ENCODE data around the gene ASL.
"Not testable (repeated sequence)": the region's sequence is repeated elsewhere in the genome, so short reads cannot be mapped to it uniquely, and the experiment has no call there.

ASL gene

DNA sequence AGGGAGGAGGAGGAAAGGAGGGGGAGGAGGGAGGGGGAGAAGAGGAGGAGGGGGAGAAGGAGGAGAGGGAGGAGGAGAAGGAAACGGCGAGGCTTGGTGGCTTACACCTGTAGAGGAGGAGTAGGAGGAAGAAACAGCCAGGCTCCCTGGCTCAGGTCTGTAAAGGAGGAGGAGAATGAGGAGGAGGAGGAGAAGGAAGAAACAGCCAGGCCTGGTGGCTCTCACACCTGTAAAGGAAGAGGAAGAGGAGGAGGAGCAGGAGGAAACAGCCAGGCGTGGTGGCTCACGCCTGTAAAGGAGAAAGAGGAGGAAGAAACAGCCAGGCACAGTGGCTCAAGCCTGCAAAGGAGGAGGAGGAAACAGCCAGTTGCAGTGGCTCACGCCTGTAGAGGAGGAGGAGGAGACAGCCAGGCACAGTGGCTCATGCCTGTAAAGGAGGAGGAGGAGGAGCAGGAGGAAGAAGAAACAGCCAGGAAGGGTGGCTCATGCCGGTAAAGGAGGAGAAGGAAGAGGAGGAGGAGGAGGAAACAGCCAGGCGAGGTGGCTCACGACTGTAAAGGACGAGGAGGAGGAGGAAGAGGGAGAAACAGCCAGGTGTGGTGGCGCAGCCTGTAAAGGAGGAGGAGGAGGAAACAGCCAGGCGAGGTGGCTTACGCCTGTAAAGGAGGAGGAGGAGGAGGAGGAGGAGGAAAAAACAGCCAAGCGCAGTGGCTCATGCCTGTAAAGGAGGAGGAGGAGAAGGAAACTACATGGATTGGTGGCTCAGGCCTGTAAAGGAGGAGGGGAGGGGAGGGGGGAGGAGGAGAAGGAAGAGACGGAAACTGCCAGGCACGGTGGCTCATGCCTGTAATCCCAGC is 24.2 kb downstream of the ASL start:
- no peak for TF ChIP-seq ZFX (IDR thresholded peaks at IDR 0.05; ENCODE audit: borderline replicate concordance)
- TF ChIP-seq, protein P1, sequence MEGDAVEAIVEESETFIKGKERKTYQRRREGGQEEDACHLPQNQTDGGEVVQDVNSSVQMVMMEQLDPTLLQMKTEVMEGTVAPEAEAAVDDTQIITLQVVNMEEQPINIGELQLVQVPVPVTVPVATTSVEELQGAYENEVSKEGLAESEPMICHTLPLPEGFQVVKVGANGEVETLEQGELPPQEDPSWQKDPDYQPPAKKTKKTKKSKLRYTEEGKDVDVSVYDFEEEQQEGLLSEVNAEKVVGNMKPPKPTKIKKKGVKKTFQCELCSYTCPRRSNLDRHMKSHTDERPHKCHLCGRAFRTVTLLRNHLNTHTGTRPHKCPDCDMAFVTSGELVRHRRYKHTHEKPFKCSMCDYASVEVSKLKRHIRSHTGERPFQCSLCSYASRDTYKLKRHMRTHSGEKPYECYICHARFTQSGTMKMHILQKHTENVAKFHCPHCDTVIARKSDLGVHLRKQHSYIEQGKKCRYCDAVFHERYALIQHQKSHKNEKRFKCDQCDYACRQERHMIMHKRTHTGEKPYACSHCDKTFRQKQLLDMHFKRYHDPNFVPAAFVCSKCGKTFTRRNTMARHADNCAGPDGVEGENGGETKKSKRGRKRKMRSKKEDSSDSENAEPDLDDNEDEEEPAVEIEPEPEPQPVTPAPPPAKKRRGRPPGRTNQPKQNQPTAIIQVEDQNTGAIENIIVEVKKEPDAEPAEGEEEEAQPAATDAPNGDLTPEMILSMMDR (IDR thresholded peaks at IDR 0.05): no peak
- H3K27ac ChIP-seq: peak overlapping the region; percentile 100

DNA sequence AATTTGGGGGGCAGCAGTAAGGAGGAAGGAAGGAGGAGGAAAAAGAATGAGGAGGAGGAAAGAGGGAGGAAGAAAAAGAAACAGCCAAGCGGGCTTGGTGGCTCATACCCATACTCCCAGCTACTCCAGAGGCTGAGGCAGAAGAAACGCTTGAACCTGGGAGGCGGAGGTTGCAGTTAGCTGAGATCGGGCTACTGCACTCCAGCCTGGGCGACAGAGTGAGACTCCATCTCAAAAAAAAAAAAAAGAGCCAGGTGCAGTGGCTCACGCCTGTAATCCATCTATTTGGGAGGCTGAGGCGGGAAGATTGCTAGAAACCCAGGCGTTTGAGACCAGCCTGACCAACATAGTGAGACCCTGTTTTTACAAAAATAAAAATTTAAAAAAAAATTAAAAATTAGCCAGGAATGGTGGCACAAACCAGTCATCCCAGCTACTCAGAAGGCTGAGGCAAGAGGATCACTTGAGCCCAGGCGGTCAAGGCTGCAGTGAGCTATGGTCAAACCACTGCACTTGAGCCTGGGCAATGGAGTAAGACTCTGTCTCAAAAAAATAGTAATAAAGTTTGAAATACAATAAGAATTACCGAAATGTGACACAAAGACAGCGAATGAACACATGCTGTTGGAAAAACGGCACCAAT is 24.9 kb downstream of the ASL start:
- TF ChIP-seq, protein P1 (IDR thresholded peaks at IDR 0.05): no peak
- TF ChIP-seq ZFX (IDR thresholded peaks at IDR 0.05; ENCODE audit: borderline replicate concordance): no peak
- H3K27ac ChIP-seq: peak overlapping the region; percentile 100

- H3K27ac ChIP-seq: peak overlapping the region; percentile 100; the same call in 1 of the 2 replicates
Observed at GRCh38 chr7:66102168-66102567, 26.5 kb downstream of the ASL start.

- H3K27ac ChIP-seq: peak overlapping the region; percentile 82
Observed at GRCh38 chr7:66103994-66104393, 28.4 kb downstream of the ASL start.

- H3K27ac ChIP-seq: peak overlapping the region; percentile 82
- no peak for TF ChIP-seq ZFX (IDR thresholded peaks at IDR 0.05; ENCODE audit: borderline replicate concordance)
Observed at GRCh38 chr7:66105263-66105748, 29.7 kb downstream of the ASL start.

DNA sequence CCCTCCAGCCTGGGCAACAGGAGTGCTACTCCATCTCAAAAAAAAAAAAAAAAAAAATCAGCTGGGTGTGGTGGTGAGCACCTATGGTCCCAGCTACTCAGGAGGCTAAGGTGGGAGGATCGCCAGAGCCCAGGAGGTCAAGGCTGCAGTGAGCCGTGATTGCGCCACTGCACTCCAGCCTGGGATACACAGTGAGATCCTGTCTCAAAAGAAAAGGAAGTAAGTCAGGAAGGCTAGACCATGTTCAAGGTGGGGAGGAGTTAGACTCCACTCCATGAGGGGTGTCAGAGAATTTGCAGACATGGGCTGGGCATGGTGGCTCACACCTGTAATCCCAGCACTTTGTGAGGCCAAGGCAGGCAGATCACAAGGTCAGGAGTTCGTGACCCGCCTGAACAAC is 32.8 kb downstream of the ASL start:
- not testable (repeated sequence) for H3K27ac ChIP-seq

- H3K27ac ChIP-seq: no peak overlapping the region
- TF ChIP-seq, protein P1 (IDR thresholded peaks at IDR 0.05): no peak
- TF ChIP-seq ZFX (IDR thresholded peaks at IDR 0.05; ENCODE audit: borderline replicate concordance): no peak
Observed at GRCh38 chr7:66110856-66111255, 35.2 kb downstream of the ASL start.

DNA sequence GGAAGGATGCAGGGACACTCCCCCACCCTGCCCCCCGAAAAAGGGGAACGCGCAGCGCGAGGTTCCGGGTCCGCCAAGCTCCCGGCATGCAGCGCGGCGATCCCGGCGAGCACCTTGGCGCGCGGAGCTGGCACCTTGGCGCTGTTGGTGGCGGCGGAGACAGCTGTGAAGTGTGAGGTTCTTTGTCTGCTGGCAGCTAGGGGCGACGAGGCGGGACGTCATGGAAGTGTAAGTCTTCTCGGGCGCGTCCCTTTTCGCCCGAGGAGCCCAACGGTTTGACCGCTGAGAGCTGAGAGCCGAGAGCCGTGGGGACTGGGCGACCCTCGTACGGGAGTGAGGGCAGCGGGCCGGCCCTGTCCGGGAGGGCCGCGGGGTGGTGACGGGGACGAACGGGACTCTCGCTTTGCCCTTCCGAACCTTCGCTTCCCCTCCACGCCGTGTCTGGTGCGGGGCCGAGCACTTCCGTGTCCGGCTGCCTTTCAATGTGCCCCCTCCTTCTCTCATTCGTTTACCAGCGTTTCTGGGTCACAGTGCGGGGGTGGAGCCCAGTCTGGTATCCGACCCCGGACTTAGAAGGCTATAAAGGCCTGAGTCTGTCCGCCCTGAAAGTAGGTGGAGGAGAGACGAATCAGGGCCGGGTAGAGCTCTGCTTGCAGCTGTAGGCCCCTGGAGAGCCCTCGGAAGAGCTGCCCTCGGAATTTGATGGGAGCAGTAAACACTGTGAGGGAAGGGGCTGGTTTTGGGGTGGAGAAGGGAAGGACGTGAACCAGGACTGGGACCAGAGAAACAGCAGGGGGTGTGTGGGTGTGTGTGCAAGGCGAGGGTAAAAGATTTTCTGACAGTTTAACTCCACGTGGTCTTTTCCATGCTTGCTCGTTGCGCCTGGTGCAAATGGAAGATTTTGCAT is 39.4 kb downstream of the ASL start, which contains the start of gene CRCP:
TSS of gene CRCP (plus strand) at position 105 of the 907 bp plus-strand sequence. CDS start at position 221, 116 bp downstream.
- peak within 1 kb of the TSS; percentile 90 for H3K27ac ChIP-seq
- no peak for TF ChIP-seq ZFX (IDR thresholded peaks at IDR 0.05; ENCODE audit: borderline replicate concordance)
- TF ChIP-seq, protein P1 (IDR thresholded peaks at IDR 0.05): peak; percentile 19; the same call in 1 of the 2 replicates

GRCh38 chr7:66116680-66117420 is 41.2 kb downstream of the ASL start:
- H3K27ac ChIP-seq: not testable (repeated sequence)
